GM23338 (cell line): ENCODE measurements around the gene SLC44A1. TPM values are rescaled to one million over a fixed set of nuclear protein-coding genes. Genes with fewer than 3 reads are reported as not detected.

Experiments
- ATAC-seq: fragments of 200-7000 bp; cut with Tn5 transposase; 3 replicates; pipeline ENCODE4 v1.9.1; 2020
- DNase-seq: peaks from one replicate; pipeline ENCODE4 v3.0.0-alpha.2; 2015; ENCODE audit warnings: low spot score
- H2AFZ ChIP-seq: fragments of 200-600 bp; sonication (generic); 2 replicates; pipeline ENCODE4 v1.8.0; 2016; ENCODE audit warnings: antibody characterized with exemption, mild to moderate bottlenecking, moderate library complexity
- H3F3A ChIP-seq: fragments of 200-600 bp; sonication (generic); replicated peaks from 2 replicates; pipeline ENCODE4 v1.8.0; 2017; ENCODE audit warnings: antibody characterized with exemption, mixed run types, low read depth
- H3K27ac ChIP-seq: fragments of 200-600 bp; sonication (generic); 2 replicates; pipeline ENCODE4 v1.6.1; 2016; ENCODE audit warnings: low read depth
- H3K27me3 ChIP-seq: fragments of 200-600 bp; sonication (generic); 2 replicates; pipeline ENCODE4 v1.8.0; 2016; ENCODE audit warnings: mild to moderate bottlenecking, mixed run types, moderate library complexity; ENCODE audit not compliant: insufficient read depth
- H3K36me3 ChIP-seq: fragments of 200-600 bp; sonication (generic); 2 replicates; pipeline ENCODE4 v1.8.0; 2016; ENCODE audit warnings: mild to moderate bottlenecking; ENCODE audit not compliant: insufficient read depth
- H3K4me1 ChIP-seq: fragments of 200-600 bp; sonication (generic); 2 replicates; pipeline ENCODE4 v1.8.0; 2016; ENCODE audit warnings: mild to moderate bottlenecking, moderate library complexity; ENCODE audit not compliant: insufficient read depth
- H3K4me2 ChIP-seq: fragments of 200-600 bp; sonication (generic); 2 replicates; pipeline ENCODE4 v1.7.1; 2017; ENCODE audit warnings: mixed run types
- H3K4me3 ChIP-seq: fragments of 200-600 bp; sonication (generic); 2 replicates; pipeline ENCODE4 v1.6.1; 2016; ENCODE audit warnings: mixed run types
- H3K79me2 ChIP-seq: fragments of 200-600 bp; sonication (generic); replicated peaks from 2 replicates; pipeline ENCODE4 v1.8.0; 2017; ENCODE audit warnings: mild to moderate bottlenecking; ENCODE audit not compliant: insufficient read depth
- H3K9me2 ChIP-seq: fragments of 200-600 bp; sonication (generic); 2 replicates; pipeline ENCODE4 v1.8.0; 2017; ENCODE audit not compliant: insufficient read depth
- H4K20me1 ChIP-seq: fragments of 200-600 bp; sonication (generic); replicated peaks from 2 replicates; pipeline ENCODE4 v1.8.0; 2017; ENCODE audit warnings: mild to moderate bottlenecking; ENCODE audit not compliant: insufficient read depth
- H3K27ac Mint-ChIP-seq: 2 replicates; pipeline ENCODE4 v1.8.0; 2020; ENCODE audit warnings: inconsistent platforms, mild to moderate bottlenecking, moderate library complexity, mixed read lengths
- H3K27me3 Mint-ChIP-seq: 3 replicates; pipeline ENCODE4 v1.8.0; 2022; ENCODE audit warnings: low read depth, mild to moderate bottlenecking, moderate library complexity, mixed read lengths, inconsistent platforms; ENCODE audit not compliant: insufficient read depth, poor library complexity
- H3K36me3 Mint-ChIP-seq: 3 replicates; pipeline ENCODE4 v1.8.0; 2021; ENCODE audit warnings: low read depth, mild to moderate bottlenecking, inconsistent platforms, moderate library complexity, mixed read lengths
- H3K4me1 Mint-ChIP-seq: 3 replicates; pipeline ENCODE4 v1.8.0; 2020; ENCODE audit warnings: mild to moderate bottlenecking, inconsistent platforms, mixed read lengths
- H3K4me3 Mint-ChIP-seq: 3 replicates; pipeline ENCODE4 v1.8.0; 2021; ENCODE audit warnings: moderate library complexity, mild to moderate bottlenecking, inconsistent platforms, mixed read lengths
- H3K9me3 Mint-ChIP-seq: 3 replicates; pipeline ENCODE4 v1.8.0; 2020; ENCODE audit warnings: moderate library complexity, mild to moderate bottlenecking, inconsistent platforms, mixed read lengths
- ETS1 ChIP-seq: IDR thresholded peaks from 2 replicates; pipeline ENCODE4 v1.6.1; 2016; ENCODE audit warnings: antibody characterized with exemption
- EZH2 ChIP-seq: fragments of 200-600 bp; sonication (generic); IDR thresholded peaks from one replicate; pipeline ENCODE4 v1.8.0; 2017; ENCODE audit warnings: antibody characterized with exemption, mild to moderate bottlenecking, low read depth; ENCODE audit not compliant: unreplicated experiment
- EZH2phosphoT487 ChIP-seq: fragments of 200-600 bp; sonication (generic); IDR thresholded peaks from one replicate; pipeline ENCODE4 v1.8.1; 2018; ENCODE audit warnings: antibody characterized with exemption; ENCODE audit not compliant: unreplicated experiment
- JUNB ChIP-seq: IDR thresholded peaks from one replicate; pipeline ENCODE4 v1.6.1; 2016; ENCODE audit warnings: antibody characterized with exemption; ENCODE audit not compliant: unreplicated experiment
- NANOG ChIP-seq: IDR thresholded peaks from 2 replicates; pipeline ENCODE4 v1.6.1; 2016; ENCODE audit warnings: antibody characterized with exemption, borderline replicate concordance
- POLR2AphosphoS5 ChIP-seq: IDR thresholded peaks from 2 replicates; pipeline ENCODE4 v1.6.1; 2016; ENCODE audit warnings: antibody characterized with exemption, low read depth
- REST ChIP-seq: IDR thresholded peaks from one replicate; pipeline ENCODE4 v1.6.1; 2018; ENCODE audit warnings: antibody characterized with exemption; ENCODE audit not compliant: unreplicated experiment
- STAT1 ChIP-seq: IDR thresholded peaks from one replicate; pipeline ENCODE4 v1.6.1; 2016; ENCODE audit warnings: antibody characterized with exemption; ENCODE audit not compliant: unreplicated experiment
- ZNF114 ChIP-seq: fragments of 250-450 bp; sonication (Bioruptor Pico); IDR thresholded peaks from 2 replicates; pipeline ENCODE4 v1.5.0; 2020; ENCODE audit warnings: mild to moderate bottlenecking, moderate library complexity
- ZNF331 ChIP-seq: fragments of 250-450 bp; sonication (Bioruptor Pico); IDR thresholded peaks from 2 replicates; pipeline ENCODE4 v1.5.0; 2020; ENCODE audit warnings: low read depth, mild to moderate bottlenecking, moderate library complexity
- ZNF462 ChIP-seq: fragments of 250-450 bp; sonication (Bioruptor Pico); IDR thresholded peaks from 2 replicates; pipeline ENCODE4 v1.5.0; 2020; ENCODE audit warnings: mild to moderate bottlenecking, moderate library complexity
- polyA plus RNA-seq: library from polyadenylated mRNA; unstranded; fragments of >200 nt; fragmentation: Nextera tagmentation; extraction: Ambion mirVana; gene quantifications from 2 replicates; pipeline ENCODE4 v1.2.1, GENCODE V29; 2016
- total RNA-seq: library from RNA; depleted of rRNA; stranded (reverse); fragments of >200 nt; shearing (Covaris generic); gene quantifications from 2 replicates; pipeline ENCODE4 v1.2.3, GENCODE V29; 2014
- TF ChIP-seq, protein P1 (sequence below), 2 experiments: fragments of 200-600 bp in 1 of 2; sonication (generic) in 1 of 2; conservative IDR thresholded peaks; 2 replicates each; pipeline versions ENCODE4 v1.5.1 to v1.6.1; 2016 to 2017; ENCODE audit warnings: antibody characterized with exemption in 2 of 2, low read depth in 2 of 2, mild to moderate bottlenecking in 2 of 2, moderate library complexity in 1 of 2

Gene SLC44A1
- total and polyA plus RNA-seq, 2 experiments from 2014 or later: 14.9 to 75.0 TPM

GRCh38 chr9:105273731-105274130 lies 29.3 kb downstream of the SLC44A1 start (continued):
- TF ChIP-seq ETS1 (no peak), EZH2 (no peak), JUNB (no peak), REST (no peak), ZNF114 (no peak), NANOG (no peak), EZH2phosphoT487 (no peak)

DNA sequence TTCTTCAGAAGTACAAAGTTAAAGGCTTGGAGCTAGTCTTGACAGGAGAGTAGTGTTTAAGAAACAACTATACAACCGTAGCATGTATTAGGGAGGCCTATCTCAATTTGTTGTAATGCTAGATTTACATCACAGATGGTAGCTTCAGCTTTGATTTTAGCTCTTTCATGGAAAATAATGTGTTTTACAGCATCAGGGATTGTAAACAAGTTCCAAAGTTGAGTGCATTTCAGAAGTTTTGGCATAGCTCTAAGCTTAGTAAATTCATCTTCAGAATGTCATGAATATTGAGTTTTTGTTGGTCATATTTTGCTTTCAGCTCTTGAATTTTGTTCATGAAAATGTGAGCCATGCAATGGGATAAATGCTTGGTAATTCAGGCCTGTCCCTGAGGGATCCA lies 30.7 kb downstream of the SLC44A1 start:
- DNase-seq: no peak
- H3K4me3 ChIP-seq: no peak overlapping the region
- H3K4me1 Mint-ChIP-seq: peaks cover 22% of the 10 kb centered on the region
- H3F3A ChIP-seq: no peaks in the 10 kb centered on the region
- no peaks in the 10 kb centered on the region for H3K36me3 ChIP-seq
- peaks cover 13% of the 10 kb centered on the region for H3K4me1 ChIP-seq
- H3K9me2 ChIP-seq: no peaks in the 10 kb centered on the region
- no peaks in the 10 kb centered on the region for H3K27me3 ChIP-seq
- H3K36me3 Mint-ChIP-seq: no peaks in the 10 kb centered on the region; the same call in 2 of the 3 replicates
- no peak overlapping the region for H3K4me2 ChIP-seq
- no peak overlapping the region for H2AFZ ChIP-seq
- TF ChIP-seq EZH2phosphoT487: no peak
- no peak for TF ChIP-seq NANOG
- TF ChIP-seq, protein P1, sequence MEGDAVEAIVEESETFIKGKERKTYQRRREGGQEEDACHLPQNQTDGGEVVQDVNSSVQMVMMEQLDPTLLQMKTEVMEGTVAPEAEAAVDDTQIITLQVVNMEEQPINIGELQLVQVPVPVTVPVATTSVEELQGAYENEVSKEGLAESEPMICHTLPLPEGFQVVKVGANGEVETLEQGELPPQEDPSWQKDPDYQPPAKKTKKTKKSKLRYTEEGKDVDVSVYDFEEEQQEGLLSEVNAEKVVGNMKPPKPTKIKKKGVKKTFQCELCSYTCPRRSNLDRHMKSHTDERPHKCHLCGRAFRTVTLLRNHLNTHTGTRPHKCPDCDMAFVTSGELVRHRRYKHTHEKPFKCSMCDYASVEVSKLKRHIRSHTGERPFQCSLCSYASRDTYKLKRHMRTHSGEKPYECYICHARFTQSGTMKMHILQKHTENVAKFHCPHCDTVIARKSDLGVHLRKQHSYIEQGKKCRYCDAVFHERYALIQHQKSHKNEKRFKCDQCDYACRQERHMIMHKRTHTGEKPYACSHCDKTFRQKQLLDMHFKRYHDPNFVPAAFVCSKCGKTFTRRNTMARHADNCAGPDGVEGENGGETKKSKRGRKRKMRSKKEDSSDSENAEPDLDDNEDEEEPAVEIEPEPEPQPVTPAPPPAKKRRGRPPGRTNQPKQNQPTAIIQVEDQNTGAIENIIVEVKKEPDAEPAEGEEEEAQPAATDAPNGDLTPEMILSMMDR (conservative IDR thresholded peaks at IDR 0.05; ENCODE audit: low read depth in 2 of 2): no peak
- TF ChIP-seq STAT1: no peak
- no peak for TF ChIP-seq POLR2AphosphoS5
- no peak for TF ChIP-seq ZNF114
- no peak for TF ChIP-seq ZNF331 (CRISPR knock-in tag)
- TF ChIP-seq ZNF462 (CRISPR knock-in tag): no peak
- TF ChIP-seq EZH2: no peak
- no peak for TF ChIP-seq JUNB
- peaks cover 2% of the 10 kb centered on the region for H3K27me3 Mint-ChIP-seq
- H3K27ac ChIP-seq: no peak overlapping the region
- no peaks in the 10 kb centered on the region; the same call in 2 of the 3 replicates for H3K9me3 Mint-ChIP-seq
- H4K20me1 ChIP-seq: no peaks in the 10 kb centered on the region
- no peak overlapping the region for H3K27ac Mint-ChIP-seq
- no peak for ATAC-seq
- no peak overlapping the region for H3K4me3 Mint-ChIP-seq
- H3K79me2 ChIP-seq: peaks cover 82% of the 10 kb centered on the region
